Measurements from ENCODE around the gene SRCIN1.

SRCIN1 gene

GRCh38 chr17:38598536-38598935 is 7.2 kb downstream of the SRCIN1 start:
- DNase-seq (ENCODE audit: low spot score) (no peak), ATAC-seq (ENCODE audit: low read depth) (peak; percentile 69)
- Histone ChIP-seq H3K4me3 (ENCODE audit: severe bottlenecking) (no peak overlapping the region), H3K4me1 (ENCODE audit: insufficient read depth, poor library complexity, severe bottlenecking) (no peaks in the 10 kb centered on the region), H3K27ac (ENCODE audit: poor library complexity, severe bottlenecking) (no peak overlapping the region), H3K27me3 (ENCODE audit: insufficient read depth, poor library complexity, severe bottlenecking) (no peaks in the 10 kb centered on the region), H3K9me3 (ENCODE audit: severe bottlenecking) (no peaks in the 10 kb centered on the region), H3K36me3 (ENCODE audit: low read depth) (no peaks in the 10 kb centered on the region)
- no peak for TF ChIP-seq CTCF (IDR thresholded peaks at IDR 0.05; ENCODE audit: poor library complexity, severe bottlenecking)

GRCh38 chr17:38597375-38597774 is 8.4 kb downstream of the SRCIN1 start:
- H3K4me1 ChIP-seq (ENCODE audit: insufficient read depth, poor library complexity, severe bottlenecking), result no peaks in the 10 kb centered on the region
- DNase-seq (ENCODE audit: low spot score) (no peak), ATAC-seq (ENCODE audit: low read depth) (no peak)
- H3K4me3 ChIP-seq (ENCODE audit: severe bottlenecking), result no peak overlapping the region
- H3K27ac ChIP-seq (ENCODE audit: poor library complexity, severe bottlenecking), result no peak overlapping the region
- TF ChIP-seq CTCF (IDR thresholded peaks at IDR 0.05; ENCODE audit: poor library complexity, severe bottlenecking), result no peak
- H3K36me3 ChIP-seq (ENCODE audit: low read depth), result no peaks in the 10 kb centered on the region
- H3K9me3 ChIP-seq (ENCODE audit: severe bottlenecking), result no peaks in the 10 kb centered on the region
- no peaks in the 10 kb centered on the region for H3K27me3 ChIP-seq (ENCODE audit: insufficient read depth, poor library complexity, severe bottlenecking)

GRCh38 chr17:38596651-38597050 is 9.1 kb downstream of the SRCIN1 start:
- DNase-seq (ENCODE audit: low spot score), result no peak
- no peak for TF ChIP-seq CTCF (IDR thresholded peaks at IDR 0.05; ENCODE audit: poor library complexity, severe bottlenecking)
- Histone ChIP-seq H3K4me3 (ENCODE audit: severe bottlenecking) (no peak overlapping the region), H3K36me3 (ENCODE audit: low read depth) (no peaks in the 10 kb centered on the region), H3K9me3 (ENCODE audit: severe bottlenecking) (no peaks in the 10 kb centered on the region), H3K27ac (ENCODE audit: poor library complexity, severe bottlenecking) (no peak overlapping the region), H3K27me3 (ENCODE audit: insufficient read depth, poor library complexity, severe bottlenecking) (no peaks in the 10 kb centered on the region), H3K4me1 (ENCODE audit: insufficient read depth, poor library complexity, severe bottlenecking) (peaks cover 1% of the 10 kb centered on the region)
- no peak for ATAC-seq (ENCODE audit: low read depth)

GRCh38 chr17:38595892-38596291 is 9.9 kb downstream of the SRCIN1 start:
- DNase-seq (ENCODE audit: low spot score) (no peak), ATAC-seq (ENCODE audit: low read depth) (no peak)
- Histone ChIP-seq H3K27ac (ENCODE audit: poor library complexity, severe bottlenecking) (no peak overlapping the region), H3K36me3 (ENCODE audit: low read depth) (no peaks in the 10 kb centered on the region), H3K4me1 (ENCODE audit: insufficient read depth, poor library complexity, severe bottlenecking) (peaks cover 6% of the 10 kb centered on the region), H3K4me3 (ENCODE audit: severe bottlenecking) (no peak overlapping the region), H3K9me3 (ENCODE audit: severe bottlenecking) (no peaks in the 10 kb centered on the region), H3K27me3 (ENCODE audit: insufficient read depth, poor library complexity, severe bottlenecking) (no peaks in the 10 kb centered on the region)
- no peak for TF ChIP-seq CTCF (IDR thresholded peaks at IDR 0.05; ENCODE audit: poor library complexity, severe bottlenecking)

- DNase-seq (ENCODE audit: low spot score) (no peak), ATAC-seq (ENCODE audit: low read depth) (no peak)
- Histone ChIP-seq H3K9me3 (ENCODE audit: severe bottlenecking) (no peaks in the 10 kb centered on the region), H3K4me1 (ENCODE audit: insufficient read depth, poor library complexity, severe bottlenecking) (peaks cover 6% of the 10 kb centered on the region), H3K27ac (ENCODE audit: poor library complexity, severe bottlenecking) (no peak overlapping the region), H3K27me3 (ENCODE audit: insufficient read depth, poor library complexity, severe bottlenecking) (no peaks in the 10 kb centered on the region), H3K4me3 (ENCODE audit: severe bottlenecking) (no peak overlapping the region), H3K36me3 (ENCODE audit: low read depth) (no peaks in the 10 kb centered on the region)
- no peak for TF ChIP-seq CTCF (IDR thresholded peaks at IDR 0.05; ENCODE audit: poor library complexity, severe bottlenecking)
Observed at GRCh38 chr17:38594152-38594551, 11.6 kb downstream of the SRCIN1 start.

All from RWPE2 (cell line).